ENCODE data around the gene IP6K1. TPM values are rescaled to one million over a fixed set of nuclear protein-coding genes. Genes with fewer than 3 reads are reported as not detected.
"Not testable (repeated sequence)": the region's sequence is repeated elsewhere in the genome, so short reads cannot be mapped to it uniquely, and the experiment has no call there.

IP6K1 gene
- total RNA-seq, 1 donor from 2014 or later, result 46.7 TPM

- DNase-seq (ENCODE audit: low read depth, low spot score), result no peak
Observed at GRCh38 chr3:49769286-49769915, 16.9 kb downstream of the IP6K1 start.

- no peak for DNase-seq (ENCODE audit: low read depth, low spot score)
Observed at GRCh38 chr3:49763981-49764380, 22.4 kb downstream of the IP6K1 start.

GRCh38 chr3:49761661-49762060 lies 24.7 kb downstream of the IP6K1 start:
- no peak for DNase-seq (ENCODE audit: low read depth, low spot score)

- no peak for DNase-seq (ENCODE audit: low read depth, low spot score)
Observed at GRCh38 chr3:49759226-49759625, 27.1 kb downstream of the IP6K1 start.

- no peak for DNase-seq (ENCODE audit: low read depth, low spot score)
Observed at GRCh38 chr3:49757197-49757596, 29.1 kb downstream of the IP6K1 start.

- DNase-seq (ENCODE audit: low read depth, low spot score), result no peak
Observed at GRCh38 chr3:49756036-49756435, 30.3 kb downstream of the IP6K1 start.

- no peak for DNase-seq (ENCODE audit: low read depth, low spot score)
Observed at GRCh38 chr3:49754536-49754935, 31.8 kb downstream of the IP6K1 start.

GRCh38 chr3:49751501-49751900 lies 34.8 kb downstream of the IP6K1 start:
- DNase-seq (ENCODE audit: low read depth, low spot score), result no peak

GRCh38 chr3:49750056-49750455 lies 36.3 kb downstream of the IP6K1 start:
- no peak for DNase-seq (ENCODE audit: low read depth, low spot score)

GRCh38 chr3:49748874-49749273 lies 37.5 kb downstream of the IP6K1 start:
- not testable (repeated sequence) for DNase-seq (ENCODE audit: low read depth, low spot score)

- peak; percentile 63 for DNase-seq (ENCODE audit: low read depth, low spot score)
Observed at GRCh38 chr3:49747792-49748480, 38.4 kb downstream of the IP6K1 start.

GRCh38 chr3:49745986-49746385 lies 40.4 kb downstream of the IP6K1 start:
- no peak for DNase-seq (ENCODE audit: low read depth, low spot score)

- DNase-seq (ENCODE audit: low read depth, low spot score), result no peak
Observed at GRCh38 chr3:49740427-49740826, 45.9 kb downstream of the IP6K1 start.

GRCh38 chr3:49738067-49738713 lies 48.2 kb downstream of the IP6K1 start:
- DNase-seq (ENCODE audit: low read depth, low spot score), result no peak

GRCh38 chr3:49734752-49735151 lies 51.6 kb downstream of the IP6K1 start:
- DNase-seq (ENCODE audit: low read depth, low spot score), result no peak

- no peak for DNase-seq (ENCODE audit: low read depth, low spot score)
Observed at GRCh38 chr3:49733551-49733950, 52.8 kb downstream of the IP6K1 start.

- no peak for DNase-seq (ENCODE audit: low read depth, low spot score)
Observed at GRCh38 chr3:49732597-49732996, 53.7 kb downstream of the IP6K1 start.

GRCh38 chr3:49729966-49730609 lies 56.3 kb downstream of the IP6K1 start:
- DNase-seq (ENCODE audit: low read depth, low spot score), result no peak

- DNase-seq (ENCODE audit: low read depth, low spot score), result no peak
Observed at GRCh38 chr3:49727924-49728361, 58.4 kb downstream of the IP6K1 start.

GRCh38 chr3:49727154-49727923 lies 59.0 kb downstream of the IP6K1 start:
- DNase-seq (ENCODE audit: low read depth, low spot score), result no peak

- DNase-seq (ENCODE audit: low read depth, low spot score), result no peak
Observed at GRCh38 chr3:49725906-49726681, 60.2 kb downstream of the IP6K1 start.

All from pulmonary artery endothelial cell (primary cell).